ENCODE measurements around the gene PODN.

The PODN gene

DNA sequence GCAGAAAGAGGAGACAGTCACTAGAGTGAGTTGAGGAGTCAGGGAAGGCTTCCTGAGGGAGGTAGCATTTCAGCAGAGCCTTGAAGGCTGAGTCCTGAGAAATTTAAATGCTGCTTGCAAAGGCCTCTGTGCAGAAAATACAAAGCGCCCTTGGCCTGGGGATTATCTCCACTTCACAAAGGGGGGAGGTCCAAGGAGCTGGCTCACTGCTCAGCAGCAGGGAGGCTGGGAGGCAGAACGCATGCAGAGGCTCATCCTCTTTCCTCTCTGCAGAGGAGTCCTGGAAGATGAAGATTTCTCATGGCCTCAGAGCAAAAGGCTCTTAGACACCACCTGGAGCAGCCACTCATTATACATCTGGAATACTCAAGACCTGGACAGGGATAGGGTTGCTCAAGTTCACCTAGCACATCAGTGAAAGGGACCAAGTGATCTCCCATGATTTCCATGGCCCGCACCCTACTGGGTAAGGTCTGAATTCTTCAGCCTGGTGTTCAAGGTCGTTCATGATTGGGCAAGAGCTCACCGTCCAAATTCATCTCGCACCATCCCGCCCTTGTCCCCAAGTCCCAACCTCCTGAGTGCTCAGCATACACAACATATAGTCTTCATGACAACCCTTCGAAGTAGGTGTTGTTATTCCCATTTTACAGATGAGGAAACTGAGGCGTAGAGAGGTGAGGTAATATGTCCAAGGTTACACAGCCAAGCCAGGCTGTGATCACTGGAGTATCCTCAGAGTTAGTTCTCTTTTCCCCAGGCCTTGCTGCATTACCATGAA is 71.4 kb downstream of the PODN start:
- no peak for DNase-seq (ENCODE audit: low spot score)

DNA sequence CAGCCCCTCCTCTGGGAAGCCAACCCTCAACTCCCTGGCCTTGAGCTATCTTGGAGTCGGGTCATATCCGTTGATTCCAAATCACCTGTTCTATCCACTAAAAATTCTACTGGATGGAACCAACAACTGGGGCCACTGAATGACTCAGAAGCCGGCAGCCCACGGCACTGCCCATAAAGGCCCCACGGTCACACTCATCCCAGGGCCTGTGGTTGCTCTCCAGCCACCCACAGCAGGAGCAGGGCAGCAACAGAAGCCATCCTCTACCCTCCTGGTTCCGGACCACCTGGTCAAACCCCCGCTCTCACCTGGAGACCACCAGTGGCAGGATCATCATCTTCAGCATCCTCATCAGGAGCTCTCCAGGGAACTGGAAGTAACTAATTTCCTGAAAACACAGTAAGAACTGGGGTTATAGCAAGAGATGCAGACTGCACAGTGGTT is 72.1 kb downstream of the PODN start:
- DNase-seq (ENCODE audit: low spot score) = no peak

Data from D341Med (cell line).